Psoas muscle (tissue), 8 donors: ENCODE data around the gene RASSF6. TPM values are rescaled to one million over a fixed set of nuclear protein-coding genes. Genes with fewer than 3 reads are reported as not detected.

Experiments used
- ATAC-seq, 4 donors: fragments of 200-7000 bp; cut with Tn5 transposase; one replicate each; pipeline ENCODE4 v1.9.1; 2020; ENCODE audit warnings: moderate library complexity in 3 of 4, mild to moderate bottlenecking in 2 of 4
- DNase-seq, 2 donors: peaks; one replicate each; pipeline ENCODE4 v3.0.0-alpha.2; 2020
- H3K27ac ChIP-seq: fragments of 200-600 bp; one replicate; pipeline ENCODE4 v1.8.0; 2022
- H3K27me3 ChIP-seq, 3 donors: fragments of 200-600 bp in 1 of 3; one replicate each; pipeline versions ENCODE4 v1.6.1 to v1.8.0; 2013 to 2022; ENCODE audit warnings: low read length in 2 of 3, mild to moderate bottlenecking in 2 of 3, moderate library complexity in 1 of 3; ENCODE audit not compliant: insufficient read depth in 3 of 3
- H3K36me3 ChIP-seq, 2 donors: fragments of 200-600 bp in 1 of 2; one replicate each; pipeline versions ENCODE4 v1.6.1 to v1.8.0; 2013 to 2022; ENCODE audit warnings: low read depth in 1 of 2, mild to moderate bottlenecking in 1 of 2, moderate library complexity in 1 of 2; ENCODE audit not compliant: insufficient read depth in 1 of 2
- H3K4me1 ChIP-seq: fragments of 200-600 bp; one replicate; pipeline ENCODE4 v1.8.0; 2022
- H3K4me3 ChIP-seq: fragments of 200-600 bp; one replicate; pipeline ENCODE4 v1.8.0; 2022; ENCODE audit warnings: mild to moderate bottlenecking
- H3K9me3 ChIP-seq: fragments of 200-600 bp; one replicate; pipeline ENCODE4 v1.8.0; 2022
- CTCF ChIP-seq: fragments of 200-600 bp; IDR thresholded peaks from one replicate; pipeline ENCODE4 v1.8.0; 2022; ENCODE audit warnings: antibody characterized with exemption
- WGBS, 3 donors: extraction: QIAGEN DNeasy Blood & Tissue Kit; methylation state at CpG; one replicate each; pipeline versions ENCODE4 v1.1.6 to v1.1.7; 2013; 5-methylcytosine and 5-hydroxymethylcytosine counted together
- intact Hi-C, 2 donors: fragments of 100-400 bp; cut with DNase I; formaldehyde crosslinking; loops; one replicate each; pipeline versions ENCODE4 v1.11.0 to v1.14.2; 2022
- polyA plus RNA-seq, 3 donors: library from polyadenylated mRNA; stranded (reverse); fragments of 200-250 nt; gene quantifications; one replicate each; pipeline ENCODE4 v1.2.3, GENCODE V29; 2013
- total RNA-seq, 4 donors: library from RNA; stranded (reverse); fragmentation: NEBNext Ultra II Directional in 2 of 4; extraction: Animal tissue kit (Norgen Biotek cat#: 25700) in 2 of 4; gene quantifications; one replicate each; pipeline versions ENCODE4 v1.2.1 to v1.2.4, GENCODE V29; 2021 to 2023
- donor health status: healthy with polysubstance abuse.
- donor health status: DM: no; HTN: no; CAD: no; lungs with moderate emphysema.
- donor health status: Bipolar disorder and iron deficiency.
- donor health status: healthy.
- donor health status: DM: yes; HTN: yes; CAD: no.
- donor health status: DM: no; HTN: no; CAD: no.
- donor health status: DM: no; HTN: no; CAD: no.
- donor health status: DM: yes; HTN: yes; CAD: no.

RASSF6 gene
- total and polyA plus RNA-seq, 7 donors, result 0.01 TPM; not detected in 6

- H3K4me1 ChIP-seq, result peaks cover 4% of the 10 kb centered on the region
- no peak overlapping the region for H3K27ac ChIP-seq
- H3K27me3 ChIP-seq, result no peaks in the 10 kb centered on the region
- intact Hi-C loops, result no loop called here
- H3K9me3 ChIP-seq, result no peaks in the 10 kb centered on the region
- 82 to 92% (median 89%) methylated on average over 4 to 5 of the region's 5 CpGs for WGBS, 3 donors
- DNase-seq, result no peak
- no peaks in the 10 kb centered on the region for H3K36me3 ChIP-seq
- no peak for ATAC-seq
- H3K4me3 ChIP-seq, result no peak overlapping the region
- no peak for TF ChIP-seq CTCF
These were observed 1.1 kb upstream of the RASSF6 start for GRCh38 chr4:73621357-73621756.

GRCh38 chr4:73619346-73619745, 890 bp downstream of the RASSF6 start:
- intact Hi-C loops, result no loop called here

GRCh38 chr4:73617256-73617655, 3.0 kb downstream of the RASSF6 start:
- ATAC-seq, result no peak
- no peaks in the 10 kb centered on the region for H3K9me3 ChIP-seq
- H3K27ac ChIP-seq, result no peak overlapping the region
- no peak for DNase-seq
- peaks cover 4% of the 10 kb centered on the region for H3K4me1 ChIP-seq
- H3K4me3 ChIP-seq, result no peak overlapping the region
- peaks cover 0 to 3% (median 0%) of the 10 kb centered on the region in 3 donors for H3K27me3 ChIP-seq
- TF ChIP-seq CTCF, result no peak
- 61 to 64% (median 62%) methylated on average over 6 of the region's 6 CpGs for WGBS, 3 donors
- no peaks in the 10 kb centered on the region for H3K36me3 ChIP-seq
- intact Hi-C loops, result no loop called here

More at GRCh38 chr4:73619346-73619745, 890 bp downstream of the RASSF6 start:
- Histone ChIP-seq H3K9me3 (no peaks in the 10 kb centered on the region), H3K36me3 (no peaks in the 10 kb centered on the region), H3K27ac (no peak overlapping the region), H3K4me1 (peaks cover 4% of the 10 kb centered on the region), H3K4me3 (no peak overlapping the region), H3K27me3 (no peaks in the 10 kb centered on the region)
- WGBS, 3 donors, result 25 to 30% (median 26%) methylated on average over 4 of the region's 4 CpGs
- no peak for TF ChIP-seq CTCF
- no peak for DNase-seq
- ATAC-seq, result no peak

GRCh38 chr4:73615613-73616012, 4.6 kb downstream of the RASSF6 start:
- no peak for TF ChIP-seq CTCF
- Histone ChIP-seq H3K4me3 (no peak overlapping the region), H3K27ac (no peak overlapping the region), H3K9me3 (no peaks in the 10 kb centered on the region), H3K27me3 (peaks cover 0 to 3% (median 0%) of the 10 kb centered on the region in 3 donors), H3K36me3 (no peaks in the 10 kb centered on the region), H3K4me1 (peaks cover 4% of the 10 kb centered on the region)
- DNase-seq (no peak), ATAC-seq (no peak)
- WGBS, 3 donors, result 9 to 23% (median 20%) methylated on average over 2 of the region's 2 CpGs
- intact Hi-C loops, result no loop called here

GRCh38 chr4:73614311-73614867, 5.8 kb downstream of the RASSF6 start:
- no peak overlapping the region for H3K27ac ChIP-seq
- no peaks in the 10 kb centered on the region for H3K36me3 ChIP-seq
- H3K4me3 ChIP-seq, result no peak overlapping the region
- ATAC-seq (no peak), DNase-seq (no peak)
- no peaks in the 10 kb centered on the region for H3K9me3 ChIP-seq
- H3K4me1 ChIP-seq, result no peaks in the 10 kb centered on the region
- H3K27me3 ChIP-seq, result peaks cover 0 to 3% (median 0%) of the 10 kb centered on the region in 3 donors
- no peak for TF ChIP-seq CTCF
- intact Hi-C loops, result no loop called here
